BJ (cell line): ENCODE measurements around the gene REEP6. TPM values are rescaled to one million over a fixed set of nuclear protein-coding genes. Genes with fewer than 3 reads are reported as not detected.

Experiments used
- CTCF ChIA-PET: fragments of 350-600 bp; formaldehyde crosslinking; extraction: SDS; loops from one replicate; lab custom pipeline; 2021; ENCODE audit warnings: antibody characterized with exemption, inconsistent platforms; lab: Yijun Ruan, JAX
- POLR2A ChIA-PET: fragments of 300-600 bp; sonication (Branson Sonifier 250); formaldehyde crosslinking; extraction: SDS; loops from one replicate; lab custom pipeline; 2021; ENCODE audit warnings: antibody characterized with exemption; lab: Charles Lee
- DNase-seq: peaks from one replicate; pipeline ENCODE4 v3.0.0-alpha.2; 2011; ENCODE audit warnings: low read depth
- H3K27me3 ChIP-seq: 2 replicates; pipeline ENCODE4 v1.6.0; 2011; ENCODE audit warnings: low read length; ENCODE audit not compliant: control insufficient read depth, insufficient read depth
- H3K36me3 ChIP-seq: 2 replicates; pipeline ENCODE4 v1.5.1; 2011; ENCODE audit warnings: low read length; ENCODE audit not compliant: control insufficient read depth, insufficient read depth
- H3K4me3 ChIP-seq: 2 replicates; pipeline ENCODE4 v1.5.1; 2011; ENCODE audit warnings: low read depth, mild to moderate bottlenecking, control low read depth, low read length
- CTCF ChIP-seq: IDR thresholded peaks from 2 replicates; pipeline ENCODE4 v1.5.1; 2011; ENCODE audit warnings: low read depth, mild to moderate bottlenecking, control low read depth, inconsistent platforms, low read length, moderate library complexity; ENCODE audit not compliant: insufficient read depth
- polyA plus RNA-seq: library from polyadenylated mRNA; depleted of rRNA; stranded (reverse); fragments of >200 nt; gene quantifications from 2 replicates; pipeline ENCODE4 v1.2.3, GENCODE V29; 2011

The REEP6 gene
- polyA plus RNA-seq, 1 experiment, result 3.1 TPM

- DNase-seq, result no peak
- CTCF ChIA-PET, result interaction anchor here (0.8 kb wide), 1 partner anchor 68 kb away, joined by 3 read pairs; no protein-coding TSS in a partner anchor
- Histone ChIP-seq H3K4me3 (peak overlapping the region; percentile 71), H3K27me3 (no peaks in the 10 kb centered on the region), H3K36me3 (peaks cover 2% of the 10 kb centered on the region; the same call in 1 of the 2 replicates)
- no peak for TF ChIP-seq CTCF
- POLR2A ChIA-PET, result no interaction called here
Measured at GRCh38 chr19:1511318-1512317, 20.6 kb downstream of the REEP6 start.

GRCh38 chr19:1512671-1513498 is 21.9 kb downstream of the REEP6 start, which contains the start of gene ADAMTSL5:
TSS of gene ADAMTSL5 (minus strand) at chr19:1513019. CDS start at chr19:1510943, 2,076 bp downstream.
- no peak for TF ChIP-seq CTCF
- Histone ChIP-seq H3K36me3 (peaks cover 2% of the 10 kb centered on the region; the same call in 1 of the 2 replicates), H3K4me3 (peak within 1 kb of the TSS; percentile 71), H3K27me3 (no peaks in the 10 kb centered on the region)
- no peak for DNase-seq
- ChIA-PET CTCF (interaction anchor here (0.7 to 1.0 kb wide), 2 partner anchors 9 to 10 kb away, joined by 3 read pairs; no protein-coding TSS in a partner anchor), POLR2A (no interaction called here)

- TF ChIP-seq CTCF, result peak; percentile 93
- H3K27me3 ChIP-seq, result 0 out of 2 replicates have a peak, but pooled peaks cover 1% of the 10 kb centered on the region
- no peak for DNase-seq
- H3K4me3 ChIP-seq, result peak overlapping the region; percentile 71
- ChIA-PET POLR2A (no interaction called here), CTCF (interaction anchor here (0.7 to 1.0 kb wide), 3 partner anchors 9 to 10 kb away, joined by 3 to 4 read pairs (median 3); no protein-coding TSS in a partner anchor)
- peaks cover 2% of the 10 kb centered on the region; the same call in 1 of the 2 replicates for H3K36me3 ChIP-seq
Measured at GRCh38 chr19:1513499-1514294, 22.7 kb downstream of the REEP6 start.

GRCh38 chr19:1514295-1514661 is 23.3 kb downstream of the REEP6 start:
- TF ChIP-seq CTCF, result no peak
- POLR2A ChIA-PET, result no interaction called here
- no peak for DNase-seq
- peaks cover 2% of the 10 kb centered on the region; the same call in 1 of the 2 replicates for H3K36me3 ChIP-seq
- CTCF ChIA-PET, result interaction anchor here (0.8 to 1.0 kb wide), 2 partner anchors 10 to 22 kb away, joined by 3 to 4 read pairs; no protein-coding TSS in a partner anchor
- 0 out of 2 replicates have a peak, but pooled peaks cover 1% of the 10 kb centered on the region for H3K27me3 ChIP-seq
- H3K4me3 ChIP-seq, result no peak overlapping the region
